Endothelial cell of umbilical vein (primary cell): ENCODE measurements around the gene TTR. TPM values are rescaled to one million over a fixed set of nuclear protein-coding genes. Genes with fewer than 3 reads are reported as not detected.

ENCODE experiments used
- BruUV-seq: library from RNA; stranded (reverse); fragments of 400-500 nt; replicated peaks from 2 replicates; lab custom pipeline; 2021; lab: Mats Ljungman, UMichigan
- CTCF ChIA-PET: fragments of 300-600, 350-600 bp; sonication (Branson Sonifier 250); formaldehyde crosslinking; loops from one replicate; lab custom pipeline; 2021; ENCODE audit warnings: antibody characterized with exemption, inconsistent platforms; lab: Charles Lee
- POLR2A ChIA-PET: fragments of 300-600, 350-600 bp; sonication (Branson Sonifier 250); formaldehyde crosslinking; loops from one replicate; lab custom pipeline; 2021; ENCODE audit warnings: antibody characterized with exemption, inconsistent platforms; lab: Charles Lee
- DNase-seq: peaks from one replicate; pipeline ENCODE4 v3.0.0-alpha.2; 2011; ENCODE audit warnings: low read depth, low spot score
- FAIRE-seq: peaks from 2 replicates; lab custom pipeline; 2011; peaks lifted over from hg19 to GRCh38; lab: Jason Lieb, UNC
- H2AFZ ChIP-seq: 2 replicates; pipeline ENCODE4 v1.6.0; 2012; ENCODE audit warnings: low read depth, low read length, control low read depth, inconsistent platforms
- H3K27ac ChIP-seq: 2 replicates; pipeline ENCODE4 v1.5.1; 2011; ENCODE audit warnings: low read depth, mild to moderate bottlenecking, control low read depth, low read length, moderate library complexity; ENCODE audit not compliant: insufficient read depth
- H3K27me3 ChIP-seq, 2 experiments: 2 replicates each; pipeline versions ENCODE4 v1.6.0 to v1.6.1; 2011; ENCODE audit warnings: low read length in 2 of 2, mixed read lengths in 1 of 2; ENCODE audit not compliant: control insufficient read depth in 2 of 2, insufficient read depth in 2 of 2
- H3K36me3 ChIP-seq, 2 experiments: 2 replicates in 1 of 2; 3 replicates in 1 of 2; pipeline ENCODE4 v1.5.1; 2011; ENCODE audit warnings: low read length in 2 of 2, mild to moderate bottlenecking in 1 of 2, moderate library complexity in 1 of 2; ENCODE audit not compliant: control insufficient read depth in 2 of 2, insufficient read depth in 2 of 2; ENCODE audit errors: extremely low read depth in 1 of 2
- H3K4me1 ChIP-seq: 3 replicates; pipeline ENCODE4 v1.5.1; 2011; ENCODE audit warnings: mild to moderate bottlenecking, low read length; ENCODE audit not compliant: control insufficient read depth, insufficient read depth; ENCODE audit errors: extremely low read depth
- H3K4me2 ChIP-seq: 2 replicates; pipeline ENCODE4 v1.6.1; 2011; ENCODE audit warnings: low read length, control low read depth, mixed read lengths; ENCODE audit not compliant: insufficient read depth
- H3K4me3 ChIP-seq, 3 experiments: fragments of 200-600 bp in 1 of 3; sonication (generic), shearing (Covaris generic) in 1 of 3; replicated peaks in 1 of 3; 2 replicates each; pipeline ENCODE4 v1.5.1; 2011 to 2016; ENCODE audit warnings: control low read depth in 3 of 3, low read length in 3 of 3, mild to moderate bottlenecking in 2 of 3, inconsistent platforms in 1 of 3, low read depth in 1 of 3, moderate library complexity in 1 of 3; ENCODE audit not compliant: insufficient read depth in 1 of 3
- H3K79me2 ChIP-seq: 2 replicates; pipeline ENCODE4 v1.6.0; 2012; ENCODE audit warnings: low read length, inconsistent platforms; ENCODE audit not compliant: control insufficient read depth, insufficient read depth
- H3K9ac ChIP-seq: replicated peaks from 2 replicates; pipeline ENCODE3; 2011; ENCODE audit warnings: low read length, control low read depth; ENCODE audit not compliant: insufficient read depth; ENCODE audit errors: extremely low read depth
- H3K9me1 ChIP-seq: replicated peaks from 3 replicates; pipeline ENCODE4 v1.6.0; 2011; ENCODE audit warnings: mild to moderate bottlenecking, low read length; ENCODE audit not compliant: control insufficient read depth, insufficient read depth; ENCODE audit errors: extremely low read depth
- H3K9me3 ChIP-seq: replicated peaks from 2 replicates; pipeline ENCODE4 v1.5.1; 2012; ENCODE audit warnings: low read length, inconsistent platforms; ENCODE audit not compliant: control insufficient read depth, insufficient read depth
- H4K20me1 ChIP-seq: replicated peaks from 2 replicates; pipeline ENCODE3; 2011; ENCODE audit warnings: mild to moderate bottlenecking, low read length; ENCODE audit not compliant: control insufficient read depth, insufficient read depth; ENCODE audit errors: extremely low read depth
- CTCF ChIP-seq, 2 donors: IDR thresholded peaks; 1 replicate in 1 of 2; 2 replicates in 1 of 2; pipeline ENCODE4 v1.5.1; 2011; ENCODE audit warnings: low read length in 2 of 2, mild to moderate bottlenecking in 2 of 2, moderate library complexity in 2 of 2, control low read depth in 1 of 2, inconsistent platforms in 1 of 2, low read depth in 1 of 2; ENCODE audit not compliant: insufficient read depth in 1 of 2; ENCODE audit errors: extremely low read depth in 1 of 2
- EZH2 ChIP-seq: IDR thresholded peaks from 2 replicates; pipeline ENCODE4 v1.6.1; 2012; ENCODE audit warnings: borderline replicate concordance, low read depth, mild to moderate bottlenecking, moderate library complexity, low read length, inconsistent platforms; ENCODE audit not compliant: severe bottlenecking
- FOS ChIP-seq: IDR thresholded peaks from 2 replicates; pipeline ENCODE4 v1.6.1; 2011; ENCODE audit warnings: mild to moderate bottlenecking, low read length, moderate library complexity, borderline replicate concordance; ENCODE audit not compliant: insufficient read depth
- GATA2 ChIP-seq: IDR thresholded peaks from 2 replicates; pipeline ENCODE4 v1.7.0; 2011; ENCODE audit warnings: low read depth, mild to moderate bottlenecking, moderate library complexity, mixed read lengths, low read length; ENCODE audit not compliant: insufficient read length, insufficient read depth
- JUN ChIP-seq: IDR thresholded peaks from 2 replicates; pipeline ENCODE4 v1.6.1; 2011; ENCODE audit warnings: borderline replicate concordance, low read depth; ENCODE audit not compliant: insufficient read length, insufficient read depth
- MYC ChIP-seq: IDR thresholded peaks from one replicate; pipeline ENCODE4 v1.6.1; 2011; ENCODE audit warnings: mild to moderate bottlenecking, low read depth, low read length
- POLR2A ChIP-seq: IDR thresholded peaks from 2 replicates; pipeline ENCODE4 v1.6.1; 2012; ENCODE audit warnings: low read depth, mild to moderate bottlenecking, control low read depth, low read length
- POLR2AphosphoS5 ChIP-seq: IDR thresholded peaks from 2 replicates; pipeline ENCODE4 v1.6.1; 2012; ENCODE audit warnings: low read depth, mild to moderate bottlenecking, control low read depth, low read length, moderate library complexity; ENCODE audit not compliant: insufficient read depth
- dilution Hi-C: fragments of 300-500 bp; cut with MboI; formaldehyde crosslinking; loops from one replicate; pipeline ENCODE4 v1.15.0; 2019; ENCODE audit warnings: low sequenced_read_pairs; ENCODE audit not compliant: extremely low pct_ligation_motif_present
- intact Hi-C: fragments of 100-400 bp; cut with micrococcal nuclease; formaldehyde crosslinking; loops from one replicate; pipeline ENCODE4 v1.10.0; 2022
- polyA plus RNA-seq, 4 experiments: library from polyadenylated mRNA; depleted of rRNA in 3 of 4; stranded (reverse) in 3 of 4; unstranded in 1 of 4; fragments of >200 nt; gene quantifications; 2 replicates each; pipeline versions ENCODE4 v1.2.1 to v1.2.3, GENCODE V29; 2011 to 2012; ENCODE audit warnings: missing spikeins in 1 of 4
- total RNA-seq: library from RNA; stranded (reverse); gene quantifications from 2 replicates; pipeline ENCODE4 v1.2.3, GENCODE V29; 2021
- TF ChIP-seq, protein P1 (sequence below): IDR thresholded peaks from 2 replicates; pipeline ENCODE4 v1.6.1; 2011; ENCODE audit not compliant: insufficient read depth, insufficient read length

The TTR gene
- total and polyA plus RNA-seq, 2 donors (not counting 3 experiments of a cell fraction or from before 2014, with no cell fraction given), result not detected

DNA sequence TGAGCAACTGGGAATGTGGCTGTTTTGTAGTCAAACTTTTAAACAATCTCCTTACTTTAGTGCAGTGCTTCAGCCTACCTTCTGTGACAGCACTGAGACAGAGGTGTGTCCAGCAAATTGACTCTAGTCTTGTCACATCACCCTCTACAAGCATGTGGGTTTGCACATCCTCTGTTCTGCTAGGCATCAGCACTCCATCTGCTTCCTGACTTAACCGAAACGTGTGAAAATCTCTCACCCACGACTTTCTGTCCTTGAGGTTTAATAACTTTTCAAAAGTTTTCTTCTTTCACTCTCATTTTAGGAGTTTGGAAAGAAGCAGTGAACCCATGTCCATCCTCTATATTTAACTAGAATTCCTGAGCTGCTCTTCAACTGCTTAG, 42.6 kb downstream of the TTR start:
- ChIA-PET POLR2A (no interaction called here), CTCF (interaction anchor here (1.1 kb wide), 1 partner anchor 26 kb away, joined by 3 read pairs; no protein-coding TSS in a partner anchor)
- no peak overlapping the region for H3K9ac ChIP-seq
- TF ChIP-seq, protein P1, sequence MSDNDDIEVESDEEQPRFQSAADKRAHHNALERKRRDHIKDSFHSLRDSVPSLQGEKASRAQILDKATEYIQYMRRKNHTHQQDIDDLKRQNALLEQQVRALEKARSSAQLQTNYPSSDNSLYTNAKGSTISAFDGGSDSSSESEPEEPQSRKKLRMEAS, result no peak
- TF ChIP-seq POLR2A, result no peak
- no peak for TF ChIP-seq JUN
- TF ChIP-seq GATA2, result no peak
- TF ChIP-seq MYC, result no peak
- TF ChIP-seq POLR2AphosphoS5, result no peak
- no peak for TF ChIP-seq EZH2
- TF ChIP-seq CTCF (IDR thresholded peaks at IDR 0.05; ENCODE audit: extremely low read depth in 1 of 2, insufficient read depth in 1 of 2, low read depth in 1 of 2, low read length in 2 of 2), result no peak
- TF ChIP-seq FOS, result no peak
- FAIRE-seq (no peak), DNase-seq (no peak)
- no peak overlapping the region for H3K27ac ChIP-seq
- peaks cover 0 to 2% of the 10 kb centered on the region in 2 experiments for H3K36me3 ChIP-seq
- no peak overlapping the region for H3K4me3 ChIP-seq
- H3K79me2 ChIP-seq, result no peaks in the 10 kb centered on the region
- no peaks in the 10 kb centered on the region for H4K20me1 ChIP-seq
- H3K27me3 ChIP-seq, result no peaks in the 10 kb centered on the region
- H2AFZ ChIP-seq, result no peak overlapping the region
- H3K4me2 ChIP-seq, result no peak overlapping the region
- dilution Hi-C loops, result no loop called here
- peaks cover 15% of the 10 kb centered on the region for H3K4me1 ChIP-seq
- H3K9me3 ChIP-seq, result no peaks in the 10 kb centered on the region
- no TSS peak for BruUV-seq
- intact Hi-C loops, result no loop called here
- no peaks in the 10 kb centered on the region for H3K9me1 ChIP-seq
